Neural crest cell (in vitro differentiated cells): ENCODE measurements around the gene ADAMTS16. TPM values are rescaled to one million over a fixed set of nuclear protein-coding genes. Genes with fewer than 3 reads are reported as not detected.

Experiments
- DNase-seq: peaks from one replicate; pipeline ENCODE4 v3.0.0; 2021; ENCODE audit warnings: low read depth, mixed read lengths, low spot score
- H3K27ac Mint-ChIP-seq: one replicate; pipeline ENCODE4 v1.8.0; 2021; ENCODE audit warnings: mild to moderate bottlenecking, mixed read lengths; ENCODE audit not compliant: unreplicated experiment
- H3K27me3 Mint-ChIP-seq: 2 replicates; pipeline ENCODE4 v1.8.0; 2021; ENCODE audit warnings: low read depth, mild to moderate bottlenecking, mixed read lengths
- H3K36me3 Mint-ChIP-seq: 2 replicates; pipeline ENCODE4 v1.8.0; 2021; ENCODE audit warnings: low read depth, mild to moderate bottlenecking, mixed read lengths
- H3K4me1 Mint-ChIP-seq: 2 replicates; pipeline ENCODE4 v1.8.0; 2021; ENCODE audit warnings: mixed read lengths
- H3K4me3 Mint-ChIP-seq: one replicate; pipeline ENCODE4 v1.8.0; 2021; ENCODE audit warnings: mild to moderate bottlenecking, mixed read lengths
- H3K9me3 Mint-ChIP-seq: 2 replicates; pipeline ENCODE4 v1.8.0; 2021; ENCODE audit warnings: mixed read lengths
- total RNA-seq: library from RNA; stranded (reverse); gene quantifications from 2 replicates; pipeline ENCODE4 v1.2.1, GENCODE V29; 2021
- TF ChIP-seq, protein P1 (sequence below): fragments of 200-600 bp; sonication (generic); conservative IDR thresholded peaks from 2 replicates; pipeline ENCODE4 v1.5.0; 2021; ENCODE audit warnings: antibody characterized with exemption, mild to moderate bottlenecking

ADAMTS16 gene
- total RNA-seq, 1 donor from 2014 or later, result 1.7 TPM

DNA sequence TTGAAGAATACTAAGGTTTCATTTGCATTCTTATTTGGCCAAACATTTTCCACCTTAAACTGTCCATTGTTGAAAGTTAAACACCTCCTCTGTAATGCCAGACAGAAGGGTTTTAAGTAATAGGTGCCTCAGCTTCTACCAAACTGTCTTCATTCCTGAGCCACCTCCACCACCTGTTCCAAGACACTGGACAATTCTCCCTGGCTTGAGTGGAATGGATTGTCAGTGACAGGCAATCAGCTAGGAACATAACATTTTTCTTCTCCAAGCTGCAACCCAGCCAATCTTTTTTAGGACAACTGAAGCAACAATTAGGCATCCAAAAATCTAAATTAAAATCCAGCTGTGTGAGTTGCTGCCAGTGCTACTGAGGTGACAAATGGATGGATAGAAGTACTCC lies 208.4 kb downstream of the ADAMTS16 start:
- no peaks in the 10 kb centered on the region for H3K9me3 Mint-ChIP-seq
- peaks cover 13% of the 10 kb centered on the region for H3K4me1 Mint-ChIP-seq
- no peak for DNase-seq
- no peak overlapping the region for H3K27ac Mint-ChIP-seq
- TF ChIP-seq, protein P1, sequence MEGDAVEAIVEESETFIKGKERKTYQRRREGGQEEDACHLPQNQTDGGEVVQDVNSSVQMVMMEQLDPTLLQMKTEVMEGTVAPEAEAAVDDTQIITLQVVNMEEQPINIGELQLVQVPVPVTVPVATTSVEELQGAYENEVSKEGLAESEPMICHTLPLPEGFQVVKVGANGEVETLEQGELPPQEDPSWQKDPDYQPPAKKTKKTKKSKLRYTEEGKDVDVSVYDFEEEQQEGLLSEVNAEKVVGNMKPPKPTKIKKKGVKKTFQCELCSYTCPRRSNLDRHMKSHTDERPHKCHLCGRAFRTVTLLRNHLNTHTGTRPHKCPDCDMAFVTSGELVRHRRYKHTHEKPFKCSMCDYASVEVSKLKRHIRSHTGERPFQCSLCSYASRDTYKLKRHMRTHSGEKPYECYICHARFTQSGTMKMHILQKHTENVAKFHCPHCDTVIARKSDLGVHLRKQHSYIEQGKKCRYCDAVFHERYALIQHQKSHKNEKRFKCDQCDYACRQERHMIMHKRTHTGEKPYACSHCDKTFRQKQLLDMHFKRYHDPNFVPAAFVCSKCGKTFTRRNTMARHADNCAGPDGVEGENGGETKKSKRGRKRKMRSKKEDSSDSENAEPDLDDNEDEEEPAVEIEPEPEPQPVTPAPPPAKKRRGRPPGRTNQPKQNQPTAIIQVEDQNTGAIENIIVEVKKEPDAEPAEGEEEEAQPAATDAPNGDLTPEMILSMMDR, result no peak
- H3K27me3 Mint-ChIP-seq, result peaks cover 5% of the 10 kb centered on the region
- no peak overlapping the region for H3K4me3 Mint-ChIP-seq
- no peaks in the 10 kb centered on the region for H3K36me3 Mint-ChIP-seq

DNA sequence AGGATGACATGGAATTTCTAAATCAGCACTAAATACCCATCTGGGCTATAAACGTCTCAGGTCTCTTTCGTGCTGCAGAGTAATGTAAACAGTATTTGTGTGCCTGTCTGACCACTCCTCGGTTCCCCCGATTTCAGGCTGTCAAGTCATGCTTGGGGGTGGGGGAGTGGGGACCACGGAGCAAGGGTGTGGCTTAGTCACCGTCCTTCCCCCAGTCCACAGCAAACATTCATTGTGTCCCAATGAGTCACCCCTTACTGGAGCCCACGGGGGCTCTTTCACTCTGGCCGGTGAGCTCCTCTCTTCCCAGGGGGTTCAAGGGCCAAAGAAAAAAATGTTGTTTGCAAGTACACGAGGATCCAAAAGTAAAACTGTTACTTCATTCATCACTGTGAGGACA lies 210.0 kb downstream of the ADAMTS16 start:
- Mint-ChIP-seq H3K9me3 (no peaks in the 10 kb centered on the region), H3K4me3 (no peak overlapping the region), H3K27me3 (peaks cover 7% of the 10 kb centered on the region), H3K4me1 (no peaks in the 10 kb centered on the region), H3K27ac (no peak overlapping the region), H3K36me3 (no peaks in the 10 kb centered on the region)
- DNase-seq, result no peak
- TF ChIP-seq, protein P1, result no peak

DNA sequence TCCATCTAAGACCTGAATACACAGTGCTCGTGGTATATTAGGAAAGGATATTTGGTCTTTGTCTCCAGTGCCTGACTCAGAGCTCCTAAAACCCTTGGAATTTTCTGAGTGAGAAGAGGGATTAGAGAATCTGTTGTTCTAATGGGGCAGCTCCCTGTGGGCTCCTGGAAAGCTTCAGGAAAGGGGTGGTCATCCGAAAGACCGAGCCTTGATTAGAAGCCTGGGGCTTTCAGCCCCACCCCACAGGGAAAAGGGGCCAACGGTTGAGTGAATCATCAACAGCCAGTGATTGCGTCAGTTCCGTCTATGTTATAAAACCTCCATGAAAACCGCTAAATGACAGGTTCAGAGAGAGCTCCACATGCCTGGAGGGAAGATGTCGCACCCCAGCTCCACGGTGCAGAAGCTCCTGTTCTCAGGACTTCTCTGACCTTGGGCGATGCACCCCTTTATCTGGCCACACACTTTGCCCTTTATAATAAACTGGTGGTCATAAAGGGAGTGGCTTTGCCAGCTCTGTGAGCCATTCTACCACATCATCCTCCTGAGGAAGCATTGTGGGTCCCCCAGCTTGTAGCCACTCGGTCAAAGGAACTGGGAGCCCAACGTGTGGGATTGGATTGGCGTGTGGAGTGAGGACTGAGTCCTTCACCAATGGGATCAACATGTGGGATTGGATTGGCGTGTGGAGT lies 211.3 kb downstream of the ADAMTS16 start:
- Mint-ChIP-seq H3K27me3 (peaks cover 7% of the 10 kb centered on the region), H3K27ac (no peak overlapping the region), H3K36me3 (no peaks in the 10 kb centered on the region), H3K4me3 (no peak overlapping the region), H3K4me1 (no peaks in the 10 kb centered on the region), H3K9me3 (no peaks in the 10 kb centered on the region)
- no peak for DNase-seq
- TF ChIP-seq, protein P1, result no peak

DNA sequence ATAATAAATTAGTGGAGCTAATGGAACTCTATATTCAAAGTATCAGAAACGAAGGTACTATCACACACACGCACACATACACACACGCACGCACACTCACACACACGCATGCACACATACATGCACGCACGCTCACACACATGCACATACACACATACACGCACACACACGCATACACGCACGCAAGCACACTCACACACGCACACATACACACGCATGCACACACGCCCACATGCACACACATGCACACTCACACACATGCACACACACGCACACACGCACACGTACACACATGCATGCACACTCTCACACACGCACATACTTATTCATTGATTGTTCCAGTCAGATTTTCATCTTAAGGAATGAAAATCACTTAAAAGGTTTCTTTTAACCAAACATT lies 212.5 kb downstream of the ADAMTS16 start:
- Mint-ChIP-seq H3K9me3 (no peaks in the 10 kb centered on the region), H3K36me3 (no peaks in the 10 kb centered on the region), H3K27me3 (peaks cover 12% of the 10 kb centered on the region), H3K4me1 (peaks cover 4% of the 10 kb centered on the region), H3K27ac (no peak overlapping the region), H3K4me3 (no peak overlapping the region)
- TF ChIP-seq, protein P1, result no peak
- DNase-seq, result no peak

DNA sequence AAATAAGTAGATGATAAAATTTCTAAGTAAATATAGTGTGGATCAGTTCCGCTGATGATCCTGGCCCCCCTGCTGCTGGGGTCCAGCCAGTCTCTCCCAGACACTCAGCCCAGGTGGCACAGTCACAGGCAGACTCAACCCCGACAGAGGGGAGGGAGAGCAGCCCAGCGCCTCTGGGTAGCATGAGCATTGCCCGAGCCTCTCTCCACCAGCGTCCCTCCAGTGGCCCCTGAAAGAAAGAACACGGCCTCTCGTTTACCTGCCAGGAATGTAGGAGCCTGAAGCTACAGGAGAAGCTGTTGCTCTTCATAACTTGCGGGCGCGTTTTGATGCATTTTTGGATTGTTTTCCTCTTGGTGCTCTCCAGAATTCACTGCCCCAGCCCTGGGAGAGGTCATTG lies 213.6 kb downstream of the ADAMTS16 start:
- Mint-ChIP-seq H3K36me3 (no peaks in the 10 kb centered on the region), H3K4me3 (no peak overlapping the region), H3K27me3 (peaks cover 19% of the 10 kb centered on the region), H3K9me3 (no peaks in the 10 kb centered on the region), H3K4me1 (peaks cover 4% of the 10 kb centered on the region), H3K27ac (no peak overlapping the region)
- TF ChIP-seq, protein P1, result no peak
- DNase-seq, result no peak
